HG03159 (cell line): Measurements from ENCODE around the gene ME2.
"Not testable (repeated sequence)": the region's sequence is repeated elsewhere in the genome, so short reads cannot be mapped to it uniquely, and the experiment has no call there.

Source experiments
- ATAC-seq: cut with Tn5 transposase; IDR thresholded peaks from one replicate; pipeline ENCODE4 v1.9.1; 2021; ENCODE audit warnings: mild to moderate bottlenecking, moderate library complexity; ENCODE audit not compliant: unreplicated experiment

The ME2 gene

DNA sequence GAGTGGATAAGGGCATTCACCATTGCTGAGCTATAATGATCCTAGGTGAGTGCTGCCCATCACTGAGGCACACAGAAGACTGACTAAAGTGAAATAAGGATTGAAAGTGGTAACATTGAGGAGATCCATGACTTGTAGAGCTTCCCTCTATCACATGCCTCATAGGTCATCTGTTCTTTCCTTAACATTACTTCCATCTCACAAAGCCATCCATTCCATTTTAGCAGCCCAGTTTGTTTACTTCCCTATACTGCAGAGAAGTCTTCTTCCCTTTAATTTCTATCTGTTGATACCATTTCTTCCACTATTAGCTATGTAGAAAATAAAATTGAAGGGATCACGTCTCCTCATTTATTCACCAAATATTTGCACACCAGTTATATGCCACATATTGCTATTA, 32.1 kb downstream of the ME2 start:
- ATAC-seq: no peak

DNA sequence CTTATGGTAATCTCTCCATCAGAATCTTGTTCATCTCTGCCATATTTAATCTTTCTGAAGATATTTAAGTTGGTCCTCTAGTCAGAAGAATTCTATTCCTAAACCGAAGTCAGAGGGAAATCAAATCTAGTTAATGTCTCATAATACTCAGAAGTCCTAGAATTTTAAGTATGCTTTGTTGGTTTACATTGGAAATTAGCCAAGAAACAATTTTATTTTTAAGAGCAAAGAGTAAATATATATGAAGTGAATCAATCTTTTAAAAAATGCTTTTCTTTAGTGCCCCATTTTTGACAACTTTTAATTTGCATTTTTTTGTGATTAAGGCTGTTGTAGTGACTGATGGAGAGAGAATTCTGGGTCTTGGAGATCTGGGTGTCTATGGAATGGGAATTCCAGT, 38.1 kb downstream of the ME2 start:
- ATAC-seq: no peak

- ATAC-seq: no peak
These were observed 39.2 kb downstream of the ME2 start for GRCh38 chr18:50918153-50918552.

GRCh38 chr18:50924372-50924771, 45.5 kb downstream of the ME2 start:
- ATAC-seq: no peak

DNA sequence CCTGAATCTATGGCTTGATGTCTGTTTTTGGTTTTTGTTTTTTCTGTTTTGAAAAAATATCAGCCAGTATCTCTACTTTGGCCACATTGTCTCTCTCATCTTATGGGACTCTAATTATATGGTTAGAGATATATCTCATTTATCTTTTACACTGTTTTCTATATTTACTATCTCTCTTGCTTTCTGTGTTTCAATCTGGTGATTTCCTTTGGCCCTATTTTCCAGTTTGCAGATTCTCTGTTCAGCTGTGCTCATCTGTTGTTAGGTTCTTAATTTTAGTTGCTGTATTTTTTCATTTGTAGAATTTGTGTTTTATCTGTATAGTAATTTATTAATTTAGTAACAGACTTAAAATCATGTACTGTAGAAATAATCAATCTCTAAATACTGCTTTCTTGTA, 47.6 kb downstream of the ME2 start:
- no peak for ATAC-seq

- no peak for ATAC-seq
These were observed 49.6 kb downstream of the ME2 start for GRCh38 chr18:50928551-50928950.

GRCh38 chr18:50933684-50934083, 54.8 kb downstream of the ME2 start:
- ATAC-seq: no peak

DNA sequence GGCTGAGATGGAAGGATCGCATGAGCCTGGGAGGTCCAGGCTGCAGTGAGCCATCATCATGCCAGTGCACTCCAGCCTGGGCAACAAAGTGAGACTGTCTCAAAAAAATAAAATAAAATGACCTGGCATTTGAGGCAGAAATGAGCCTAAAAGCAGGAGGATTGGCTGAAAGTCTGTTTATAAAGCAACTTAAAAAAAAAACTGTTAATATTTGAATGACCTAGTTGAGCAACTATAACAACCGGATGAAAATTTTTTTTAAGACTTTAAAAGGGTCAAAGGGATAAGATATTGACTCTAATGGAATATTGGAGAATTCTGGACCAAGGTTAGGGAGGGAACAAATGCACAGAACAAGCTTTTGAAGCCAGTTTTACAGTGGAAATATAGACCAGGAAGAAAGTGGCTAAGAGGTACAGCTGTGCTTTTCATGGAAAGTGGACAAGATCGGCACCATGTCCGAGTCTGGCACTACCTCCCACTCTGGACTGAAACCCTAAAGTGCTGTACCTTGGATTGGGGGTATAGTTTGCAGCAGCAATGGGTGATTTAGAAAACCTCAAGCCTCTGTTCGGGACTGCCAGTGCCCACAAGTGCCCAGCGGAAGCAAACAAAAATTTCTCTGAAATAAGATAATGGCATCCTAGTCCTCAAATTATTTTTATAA, 55.8 kb downstream of the ME2 start:
- no peak for ATAC-seq

GRCh38 chr18:50935493-50936191, 56.7 kb downstream of the ME2 start:
- no peak for ATAC-seq

DNA sequence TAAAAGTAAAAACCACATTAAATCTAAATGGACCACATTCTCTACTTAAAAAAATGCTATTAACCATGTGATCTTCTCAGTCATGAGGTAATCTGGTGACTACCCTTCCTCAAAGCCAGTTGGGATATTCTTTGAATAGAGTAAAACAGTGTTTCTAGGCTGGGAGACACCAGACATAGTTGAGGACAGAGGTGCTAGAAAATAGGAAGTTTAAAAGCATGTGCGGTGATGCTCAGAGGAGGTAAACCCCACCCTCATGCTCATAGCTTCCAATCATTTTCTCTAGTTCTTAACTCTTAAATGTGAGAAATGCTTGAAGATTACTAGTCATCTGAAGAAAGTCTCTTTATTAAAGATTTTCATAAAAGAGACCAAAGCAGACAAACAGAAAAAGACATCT, 58.3 kb downstream of the ME2 start:
- ATAC-seq: no peak

DNA sequence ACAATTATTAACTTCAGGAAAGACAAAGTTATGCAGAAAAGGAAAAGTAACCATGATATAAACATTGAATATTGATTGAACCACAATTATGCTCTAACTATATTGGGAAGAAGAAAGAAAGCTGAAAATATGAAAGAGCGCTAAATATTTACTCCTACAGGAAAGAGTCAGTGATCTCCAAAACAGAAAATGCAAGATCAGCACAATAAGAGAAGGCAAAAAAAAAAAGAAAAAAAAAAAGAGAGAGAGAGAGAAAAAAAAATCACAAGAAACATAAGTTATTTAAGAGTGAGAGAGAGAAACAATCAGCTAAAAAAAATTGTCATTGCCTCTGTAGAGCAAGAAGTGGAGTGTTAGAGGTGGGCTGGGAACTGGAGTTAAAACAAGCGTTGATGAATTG, 60.0 kb downstream of the ME2 start:
- ATAC-seq: no peak

DNA sequence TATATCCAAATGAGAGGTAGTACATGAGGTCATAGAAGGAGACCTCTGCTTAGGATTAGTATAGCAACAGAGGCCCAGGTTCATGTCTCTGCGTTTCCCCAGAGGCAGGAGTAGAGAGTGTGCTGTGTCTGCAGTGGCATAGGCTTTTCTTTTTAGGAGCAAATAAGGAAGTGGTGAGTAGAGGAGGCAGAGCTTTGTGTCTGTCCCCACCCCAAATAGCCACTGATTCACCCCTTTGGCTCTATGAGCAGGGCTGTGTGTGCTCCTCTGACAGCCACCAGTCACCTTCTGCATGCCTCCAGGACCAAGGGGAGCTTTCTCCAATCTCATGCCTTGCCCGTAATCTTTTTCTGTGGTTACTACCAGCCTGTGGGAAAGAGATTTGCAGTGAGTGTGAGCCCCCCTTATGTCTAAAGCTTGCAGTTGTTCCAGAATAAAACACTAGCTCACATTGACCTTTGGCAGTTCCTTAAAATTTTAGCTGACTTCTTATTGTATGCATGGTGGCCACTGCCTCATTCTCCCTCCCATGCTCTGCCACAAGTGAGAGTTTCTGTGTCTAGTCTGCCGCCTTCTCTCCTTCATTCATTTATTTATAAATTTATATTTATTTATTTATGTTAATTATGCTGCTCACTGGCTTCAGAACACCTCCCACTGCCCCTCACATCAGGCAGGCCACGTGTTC, 65.5 kb downstream of the ME2 start:
- no peak for ATAC-seq

DNA sequence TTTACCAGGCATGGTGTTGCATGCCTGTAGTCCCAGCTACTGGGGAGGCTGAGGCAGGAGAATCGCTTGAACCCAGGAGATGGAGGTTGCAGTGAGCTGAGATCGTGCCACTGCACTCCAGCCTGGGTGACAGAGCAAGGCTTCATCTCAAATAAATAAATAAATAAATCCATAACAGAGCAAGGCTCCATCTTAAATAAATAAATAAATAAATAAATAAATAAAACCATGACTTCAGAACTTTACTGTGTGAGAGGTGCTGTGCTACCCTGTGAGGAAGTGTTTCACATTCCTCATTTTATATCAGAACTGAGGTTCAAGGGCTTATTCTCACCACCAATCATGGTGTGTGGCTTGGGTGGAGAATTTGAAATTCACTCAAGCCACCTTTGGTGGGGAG, 67.0 kb downstream of the ME2 start:
- ATAC-seq: not testable (repeated sequence)

DNA sequence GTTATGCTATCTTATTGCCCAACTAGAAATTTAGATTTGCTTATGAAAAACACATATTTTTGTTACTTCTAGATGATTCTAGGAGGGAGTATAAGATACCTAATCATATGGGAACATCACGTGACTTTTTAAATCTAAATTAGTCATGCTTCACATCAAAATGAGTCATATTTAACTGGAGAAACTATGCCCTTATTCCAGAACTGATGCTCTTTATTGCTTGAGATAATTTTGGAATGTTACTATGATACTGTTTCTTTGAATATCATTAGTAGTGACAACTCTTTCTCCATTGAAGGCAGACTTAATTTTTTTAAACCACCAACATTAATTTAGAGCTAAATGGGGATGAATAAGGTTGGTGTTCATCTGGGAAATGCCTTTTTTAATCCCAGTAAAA, 69.0 kb downstream of the ME2 start:
- ATAC-seq: no peak

- no peak for ATAC-seq
These were observed 70.3 kb downstream of the ME2 start for GRCh38 chr18:50949185-50949584.

DNA sequence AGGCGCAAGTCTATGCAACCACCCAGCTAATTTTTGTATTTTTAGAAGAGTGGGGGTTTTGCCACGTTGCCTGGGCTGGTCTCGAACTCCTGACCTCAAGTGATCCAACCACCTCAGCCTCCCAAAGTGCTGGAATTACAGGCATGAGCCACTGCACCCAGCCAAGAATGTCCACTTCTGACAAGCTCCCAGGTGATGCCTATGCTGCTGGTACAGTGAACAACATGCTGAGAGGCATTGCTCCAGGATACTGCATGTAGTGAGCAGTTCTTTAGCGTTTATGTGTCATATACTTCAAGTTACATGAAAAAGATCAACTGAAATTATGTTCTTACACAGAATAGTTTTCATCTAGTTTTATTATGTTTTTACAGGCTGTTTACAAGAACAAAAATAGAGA, 71.7 kb downstream of the ME2 start:
- no peak for ATAC-seq

DNA sequence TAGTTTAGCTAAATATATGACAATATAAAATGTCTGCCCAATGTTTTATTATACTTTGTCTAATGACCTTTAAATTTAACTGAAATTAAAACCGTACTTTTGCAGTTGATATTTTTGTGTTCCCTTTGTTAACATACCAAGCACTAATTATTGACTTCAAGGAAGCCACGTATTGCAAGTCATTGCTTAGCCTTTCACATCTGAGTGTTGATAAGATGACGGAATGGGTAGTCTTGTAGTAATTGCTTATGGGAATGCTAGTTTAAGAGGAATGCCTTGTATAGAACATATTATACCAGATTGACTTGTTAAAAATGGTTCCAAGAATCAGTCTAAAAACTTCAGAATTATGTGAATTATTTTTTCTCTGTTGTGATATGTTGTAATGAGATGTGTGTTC, 74.9 kb downstream of the ME2 start:
- no peak for ATAC-seq

- no peak for ATAC-seq
These were observed 76.3 kb downstream of the ME2 start for GRCh38 chr18:50955253-50955652.

- ATAC-seq: no peak
These were observed 77.2 kb downstream of the ME2 start for GRCh38 chr18:50956116-50956515.

DNA sequence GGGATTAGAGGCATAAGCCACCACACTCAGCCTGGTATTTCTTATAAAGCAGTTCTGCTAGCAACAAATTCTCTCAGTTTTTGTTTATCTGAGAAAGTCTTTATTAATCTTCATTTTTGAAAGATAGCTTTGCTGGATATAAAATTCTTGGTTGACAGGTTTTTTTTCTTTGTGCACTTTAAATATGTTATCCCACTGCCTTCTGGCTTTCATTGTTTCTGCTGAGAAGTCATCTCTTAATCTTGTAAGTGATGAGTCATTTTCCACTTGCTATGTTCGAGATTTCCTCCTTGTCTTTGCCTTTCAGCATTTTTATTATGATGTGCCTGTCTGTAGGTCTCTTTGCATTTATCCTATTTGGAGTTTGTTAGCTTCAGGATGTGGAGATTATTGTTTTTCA, 83.1 kb downstream of the ME2 start:
- no peak for ATAC-seq

- peak; percentile 95 for ATAC-seq
These were observed 89.1 kb downstream of the ME2 start, which contains the start of gene ELAC1 for GRCh38 chr18:50967714-50968661. Gene ELAC1 (plus strand): TSS chr18:50968040. CDS start chr18:50974405, 6,365 bp downstream.
